NCI-H1694 (cell line): ENCODE measurements around the gene GRK7.
"Not testable (repeated sequence)": the region's sequence is repeated elsewhere in the genome, so short reads cannot be mapped to it uniquely, and the experiment has no call there.

Experiments used
- DNase-seq: peaks from one replicate; lab custom pipeline; 2025; lab: John Stamatoyannopoulos, UW

Gene GRK7

DNA sequence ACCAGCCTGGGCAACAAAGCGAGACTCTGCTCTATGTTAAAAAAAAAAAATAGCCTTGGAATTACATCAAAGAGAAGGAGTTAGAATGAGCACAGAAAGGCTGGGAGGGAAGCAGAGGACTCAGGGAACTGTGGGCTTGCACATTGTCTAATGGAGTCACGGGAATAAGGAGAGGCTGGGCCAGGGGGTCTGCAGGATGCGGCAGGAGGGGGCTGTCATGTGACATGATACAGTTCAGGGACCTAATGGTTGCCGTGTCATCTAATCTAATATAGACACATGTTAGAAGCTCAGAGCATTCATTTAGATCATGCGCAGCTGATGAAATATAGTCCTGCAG lies 32.5 kb downstream of the GRK7 start:
- DNase-seq: no peak

DNA sequence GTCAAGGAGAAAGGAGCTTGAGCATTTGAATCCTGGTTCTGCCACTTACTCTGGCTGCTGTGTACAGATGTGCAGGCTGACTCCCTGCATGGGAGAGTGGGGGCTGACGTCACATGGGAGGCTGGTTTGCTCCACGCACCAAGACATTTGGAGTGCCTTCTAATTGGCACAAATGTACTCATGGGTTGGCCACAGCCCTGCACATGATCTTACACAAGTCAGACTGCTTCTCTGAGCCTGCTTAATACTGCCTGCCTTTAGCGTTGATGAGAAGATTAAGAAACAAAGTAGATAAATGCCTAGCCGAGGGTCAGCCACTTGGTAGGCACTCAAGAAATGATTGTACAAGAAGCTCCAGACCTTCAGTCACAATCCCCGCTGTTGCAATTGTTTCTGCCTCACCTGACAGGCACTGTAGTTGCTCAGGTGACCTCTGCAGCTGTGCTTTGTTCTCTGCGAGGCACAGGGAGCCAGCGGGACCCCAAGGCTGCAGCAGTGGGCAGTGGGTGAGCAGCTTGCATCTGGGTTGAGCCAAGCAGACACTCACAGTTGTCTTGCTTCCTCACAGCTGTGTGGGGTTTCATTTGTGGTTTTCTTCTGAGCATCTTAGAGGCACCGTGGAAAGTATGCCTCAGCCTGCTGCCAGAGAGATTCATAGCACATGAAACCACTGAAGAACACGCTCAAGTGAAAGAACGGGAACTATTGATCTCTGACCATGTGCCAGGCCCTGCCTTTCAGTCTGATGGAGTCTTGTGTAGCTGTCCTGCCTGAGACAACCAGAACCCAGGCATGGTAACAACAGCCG lies 33.1 kb downstream of the GRK7 start:
- DNase-seq: no peak

DNA sequence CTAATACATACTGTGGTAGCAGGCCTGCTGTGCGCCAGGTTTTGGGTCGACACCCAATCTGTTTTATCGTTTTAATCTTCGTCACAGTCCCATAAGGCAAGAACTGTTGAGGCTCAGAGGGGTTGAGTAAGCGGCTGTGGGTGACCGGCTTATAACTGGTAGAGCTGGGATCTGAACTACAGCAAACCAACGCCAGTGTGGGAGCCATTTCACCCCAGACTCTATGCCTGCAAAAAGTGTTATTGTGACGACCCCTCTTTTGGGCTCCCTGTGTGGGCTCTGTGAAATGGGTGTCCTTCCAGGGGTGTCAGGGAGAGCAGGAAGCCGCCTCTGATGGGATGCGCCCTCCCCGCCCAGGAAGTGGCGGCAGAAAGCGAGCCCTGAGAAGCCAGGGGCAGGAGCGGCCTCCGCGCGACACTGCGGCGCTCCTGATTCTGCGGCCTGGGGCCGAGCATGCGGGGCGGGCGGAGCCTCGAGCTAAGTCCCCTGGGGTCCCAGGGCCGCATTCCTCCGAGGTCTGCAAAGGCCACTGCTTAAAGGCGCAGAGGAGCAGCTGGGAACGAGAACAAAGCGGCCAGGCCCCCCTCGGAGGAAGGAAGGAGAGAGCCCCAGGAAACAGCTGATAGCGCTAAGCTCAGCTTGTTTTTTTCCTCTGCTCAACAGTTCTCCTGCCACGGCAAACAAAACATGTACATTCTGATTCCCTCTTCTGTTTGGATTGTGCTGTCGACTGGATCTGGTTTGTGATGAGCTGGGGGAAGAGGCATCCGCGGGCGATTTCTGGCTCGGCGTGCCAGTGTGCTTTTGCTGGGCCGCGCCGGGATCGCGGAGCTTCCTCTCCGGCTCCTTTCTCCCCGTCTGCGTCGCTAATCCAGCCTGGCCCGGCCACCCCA lies 33.9 kb downstream of the GRK7 start:
- no peak for DNase-seq

DNA sequence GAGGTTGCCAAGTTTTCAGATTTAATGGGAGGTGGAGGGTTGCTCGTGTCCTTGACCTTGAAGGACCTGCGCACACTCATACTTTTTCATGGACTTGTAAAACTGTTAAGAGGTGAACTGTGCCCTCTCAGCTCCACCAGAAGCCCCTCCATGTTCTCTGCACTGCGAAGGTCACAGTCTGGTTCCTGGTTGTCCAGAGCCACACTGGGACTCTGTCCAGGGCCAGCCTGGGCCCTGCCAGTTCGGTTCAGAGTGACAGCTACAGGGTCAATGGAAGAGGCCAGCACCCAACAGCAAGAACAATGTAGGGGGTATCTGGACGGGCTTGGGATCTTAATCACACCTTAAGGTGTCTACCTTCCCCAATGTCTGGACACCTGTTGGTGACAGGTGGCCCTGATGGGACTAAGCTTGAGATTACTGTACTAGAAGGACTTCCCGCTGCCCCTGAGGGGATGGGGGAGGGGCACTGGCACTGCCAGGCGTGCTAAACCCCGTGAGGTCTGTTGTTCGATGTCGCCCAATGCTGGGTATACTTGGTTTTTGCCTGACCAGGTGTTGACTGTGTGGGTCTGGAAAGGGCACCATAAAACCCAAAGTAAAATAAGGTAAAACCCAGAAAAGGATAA lies 34.7 kb downstream of the GRK7 start:
- no peak for DNase-seq

- DNase-seq: no peak
These were observed 35.2 kb downstream of the GRK7 start for GRCh38 chr3:141798448-141798845.

DNA sequence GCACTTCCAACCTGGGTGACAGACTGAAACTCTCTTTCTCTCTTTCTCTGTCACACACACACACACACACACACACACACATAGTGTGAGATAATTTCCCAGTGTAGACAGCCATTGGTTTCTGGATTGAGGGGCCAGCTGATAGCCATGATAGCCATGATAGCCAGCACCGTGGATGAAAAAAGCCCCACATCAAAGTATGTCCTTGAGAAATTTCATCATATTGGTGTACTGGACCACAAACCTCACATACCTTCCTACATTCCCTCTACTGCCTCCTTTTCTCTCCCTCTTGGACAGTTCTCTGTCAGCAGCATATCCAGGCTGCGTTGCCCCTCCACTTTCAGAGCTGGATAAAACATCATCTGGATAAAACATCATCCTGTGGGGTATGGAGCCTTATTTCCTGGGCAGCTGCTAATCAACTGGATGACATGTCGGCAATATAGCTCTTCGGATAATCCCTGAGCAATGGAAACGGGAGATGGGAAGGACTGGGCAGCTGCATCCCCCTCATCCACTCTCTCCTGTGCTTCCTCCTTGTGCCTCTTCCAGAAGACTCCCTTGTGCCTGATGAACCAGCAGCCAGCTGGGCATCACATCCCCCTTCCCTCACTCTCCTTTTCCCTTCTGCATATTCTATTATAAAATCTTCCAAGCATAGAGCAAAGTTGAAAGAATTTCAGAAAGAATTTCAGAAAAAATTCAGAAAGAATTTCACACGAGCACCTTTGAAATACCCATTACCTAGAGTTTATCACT lies 39.3 kb downstream of the GRK7 start:
- no peak for DNase-seq

DNA sequence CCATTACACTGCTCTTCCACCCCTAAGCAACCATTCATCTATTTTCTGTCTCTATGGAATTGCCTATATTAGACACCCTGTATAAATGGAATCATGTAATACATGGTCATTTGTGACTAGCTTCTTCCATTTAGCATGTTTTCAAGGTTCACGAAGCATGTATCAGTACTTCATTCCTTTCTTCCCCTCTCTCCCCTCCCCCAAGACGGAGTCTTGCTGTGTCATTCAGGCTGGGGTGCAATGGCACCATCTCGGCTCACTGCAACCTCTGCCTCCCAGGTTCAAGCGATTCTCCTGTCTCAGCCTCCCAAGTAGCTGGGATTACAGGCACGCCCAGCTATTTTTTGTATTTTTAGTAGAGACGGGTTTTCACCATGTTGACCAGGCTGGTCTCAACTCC lies 40.3 kb downstream of the GRK7 start:
- DNase-seq: not testable (repeated sequence)

- no peak for DNase-seq
These were observed 41.2 kb downstream of the GRK7 start for GRCh38 chr3:141804447-141804777.

DNA sequence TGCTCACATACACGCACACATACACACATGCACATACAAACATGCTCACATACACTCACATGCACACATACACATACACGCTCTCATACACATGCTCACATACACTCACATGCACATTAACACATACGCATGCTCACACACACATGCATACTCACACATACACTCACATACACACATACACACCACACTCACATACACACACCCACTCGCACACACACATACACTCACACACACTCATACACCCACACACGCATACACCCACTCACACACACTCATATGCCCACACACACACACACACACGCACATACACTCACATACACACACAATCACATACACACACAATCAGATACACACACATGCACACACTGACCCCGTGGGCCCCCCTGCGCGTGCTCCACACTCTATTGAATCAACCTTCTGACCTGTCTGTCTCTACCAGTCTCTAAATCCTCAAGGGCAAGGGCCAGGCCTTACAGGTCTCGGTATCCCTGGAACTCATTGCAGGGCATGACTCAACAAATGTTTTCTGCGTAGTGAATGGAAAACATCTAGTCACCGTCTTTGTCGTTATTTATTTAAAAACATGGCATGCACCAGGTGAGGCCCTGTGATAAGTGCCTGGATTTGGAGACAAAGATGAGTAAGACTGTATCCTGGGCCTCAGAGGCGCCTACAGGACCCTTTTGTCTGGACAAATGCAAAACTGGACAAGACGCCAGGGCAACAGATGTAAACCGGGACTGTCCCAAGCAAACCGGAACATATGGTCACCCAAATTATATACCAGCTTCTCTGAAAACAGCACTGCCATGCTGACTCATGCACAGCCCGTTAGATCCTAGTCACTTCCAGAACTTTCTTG lies 41.8 kb downstream of the GRK7 start:
- DNase-seq: no peak

- no peak for DNase-seq
These were observed 44.2 kb downstream of the GRK7 start for GRCh38 chr3:141807277-141808033.

DNA sequence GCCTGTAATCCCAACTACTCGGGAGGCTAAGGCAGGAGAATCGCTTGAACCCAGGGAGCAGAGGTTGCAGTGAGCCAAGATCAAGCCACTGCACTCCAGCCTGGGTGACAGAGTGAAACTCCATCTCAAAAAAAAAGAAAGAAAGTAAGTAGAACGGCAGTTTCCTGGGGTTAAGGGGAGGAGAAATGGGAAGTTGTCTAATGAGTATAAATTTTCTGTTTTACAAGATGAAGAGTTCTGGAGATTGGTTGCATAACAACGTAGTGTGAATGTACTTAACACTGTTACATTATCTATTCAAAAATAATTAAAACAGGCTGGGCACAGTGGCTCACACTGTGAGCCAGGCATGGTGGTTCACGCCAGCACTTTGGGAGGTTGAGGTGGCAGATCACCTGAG lies 45.4 kb downstream of the GRK7 start:
- no peak for DNase-seq

DNA sequence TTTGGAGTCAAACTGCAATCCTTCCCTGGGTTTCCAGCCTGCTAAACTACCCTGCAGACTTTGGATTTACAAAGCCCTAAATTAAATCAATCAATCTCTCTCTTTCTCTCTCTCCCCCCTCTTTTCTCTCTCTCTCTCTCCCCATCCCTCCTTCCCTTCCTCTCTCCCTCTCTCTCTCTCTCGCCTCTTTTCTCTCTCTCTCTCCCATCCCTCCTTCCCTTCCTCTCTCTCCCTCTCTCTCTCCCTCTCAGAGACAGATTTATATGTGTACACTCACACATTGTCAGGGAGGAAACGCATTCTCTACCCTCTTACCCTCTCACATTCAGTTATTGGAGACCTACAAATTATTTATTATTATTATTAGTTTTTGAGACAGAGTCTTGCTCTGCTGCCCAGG lies 47.0 kb downstream of the GRK7 start:
- DNase-seq: no peak

GRCh38 chr3:141811348-141811747 lies 48.1 kb downstream of the GRK7 start:
- no peak for DNase-seq

- no peak for DNase-seq
These were observed 48.9 kb downstream of the GRK7 start for GRCh38 chr3:141812084-141812483.

DNA sequence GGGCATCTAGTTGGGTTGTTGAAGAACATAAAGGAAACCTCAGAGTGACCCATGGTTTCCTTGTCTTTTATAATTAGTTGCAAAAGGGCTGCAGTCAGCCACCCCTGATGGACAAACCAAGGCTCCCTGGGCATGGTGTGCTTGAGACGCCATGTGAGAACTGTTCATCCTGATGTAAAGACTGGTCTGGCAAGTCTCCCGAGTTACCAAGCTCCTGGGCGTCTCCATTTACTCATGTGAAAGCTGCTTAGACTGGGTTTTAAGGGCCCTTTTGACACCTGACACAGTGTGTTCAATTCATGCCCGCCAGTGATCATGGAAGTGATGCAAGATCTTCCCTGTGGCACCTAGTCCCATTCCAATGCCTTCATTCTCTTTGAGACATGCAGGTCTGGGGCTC lies 49.4 kb downstream of the GRK7 start:
- DNase-seq: no peak
